Mammary epithelial cell (primary cell): ENCODE results near the gene CDH12.

ENCODE experiments used
- CTCF ChIP-seq, 2 donors: IDR thresholded peaks in 1 of 2; conservative IDR thresholded peaks in 1 of 2; 2 replicates each; pipeline ENCODE4 v1.5.1; 2011 to 2012; ENCODE audit warnings: inconsistent platforms in 2 of 2, low read length in 2 of 2, mild to moderate bottlenecking in 2 of 2, control low read depth in 1 of 2, low read depth in 1 of 2; ENCODE audit not compliant: insufficient read depth in 1 of 2; ENCODE audit errors: extremely low read depth in 1 of 2
- EZH2 ChIP-seq: IDR thresholded peaks from 2 replicates; pipeline ENCODE4 v1.6.1; 2012; ENCODE audit warnings: low read length, inconsistent platforms, borderline replicate concordance

GRCh38 chr5:22751536-22751935 is 101.6 kb downstream of the CDH12 start:
- TF ChIP-seq EZH2 (no peak), CTCF (conservative IDR thresholded peaks at IDR 0.05 in 1 of 2, IDR thresholded peaks at IDR 0.05 in 1 of 2; ENCODE audit: extremely low read depth in 1 of 2, insufficient read depth in 1 of 2, low read depth in 1 of 2, low read length in 2 of 2) (no peak)
